H1 (cell line): ENCODE data around the gene MCM7. TPM values are rescaled to one million over a fixed set of nuclear protein-coding genes. Genes with fewer than 3 reads are reported as not detected.

Source experiments
- CTCF ChIA-PET: fragments of 300-600 bp; sonication (Branson Sonifier 250); formaldehyde crosslinking; loops from one replicate; lab custom pipeline; 2021; ENCODE audit not compliant: partially characterized antibody; lab: Charles Lee
- POLR2A ChIA-PET: fragments of 300-600 bp; sonication (Branson Sonifier 250); formaldehyde crosslinking; loops from one replicate; lab custom pipeline; 2021; ENCODE audit warnings: inconsistent platforms; ENCODE audit not compliant: partially characterized antibody; lab: Charles Lee
- DNase-seq, 2 experiments: peaks; one replicate each; pipeline versions ENCODE4 v3.0.0 to v3.0.0-alpha.2; 2010 to 2022; ENCODE audit warnings: low spot score in 2 of 2, low read depth in 1 of 2, mixed read lengths in 1 of 2
- FAIRE-seq: peaks from 2 replicates; lab custom pipeline; 2011; peaks lifted over from hg19 to GRCh38; lab: Jason Lieb, UNC
- H2AFZ ChIP-seq: 2 replicates; pipeline ENCODE4 v1.8.1; 2012; ENCODE audit warnings: low read length, inconsistent platforms
- H2AK5ac ChIP-seq: 2 replicates; pipeline ENCODE4 v1.6.1; 2013; ENCODE audit warnings: low read depth, low read length
- H2BK120ac ChIP-seq: replicated peaks from 2 replicates; pipeline ENCODE3; 2013; ENCODE audit warnings: low read depth, low read length, inconsistent platforms
- H2BK12ac ChIP-seq: 2 replicates; pipeline ENCODE4 v1.6.1; 2013; ENCODE audit warnings: low read depth, low read length
- H2BK15ac ChIP-seq: 2 replicates; pipeline ENCODE4 v1.6.1; 2013; ENCODE audit warnings: low read length
- H2BK20ac ChIP-seq: 2 replicates; pipeline ENCODE4 v1.6.1; 2013; ENCODE audit warnings: low read length
- H2BK5ac ChIP-seq: 2 replicates; pipeline ENCODE4 v1.6.1; 2013; ENCODE audit warnings: low read depth, low read length
- H3K14ac ChIP-seq: 2 replicates; pipeline ENCODE4 v1.6.1; 2013; ENCODE audit warnings: inconsistent platforms; ENCODE audit not compliant: insufficient read length
- H3K18ac ChIP-seq: 2 replicates; pipeline ENCODE4 v1.6.1; 2013; ENCODE audit warnings: low read length; ENCODE audit errors: extremely low read depth
- H3K23ac ChIP-seq: 2 replicates; pipeline ENCODE4 v1.6.1; 2013; ENCODE audit warnings: inconsistent platforms; ENCODE audit not compliant: insufficient read length
- H3K23me2 ChIP-seq: 2 replicates; pipeline ENCODE4 v1.6.1; 2013; ENCODE audit warnings: low read depth, low read length
- H3K27ac ChIP-seq: 2 replicates; pipeline ENCODE4 v1.6.1; 2011; ENCODE audit warnings: low read depth, low read length, inconsistent platforms
- H3K27me3 ChIP-seq, 4 experiments: replicated peaks in 1 of 4; 1 replicate in 1 of 4; 2 replicates in 3 of 4; pipeline versions ENCODE4 v1.6.1 to v1.8.1; 2011 to 2013; ENCODE audit warnings: low read length in 3 of 4, mild to moderate bottlenecking in 3 of 4, inconsistent platforms in 2 of 4, mixed read lengths in 2 of 4, moderate library complexity in 1 of 4; ENCODE audit not compliant: control insufficient read depth in 3 of 4, insufficient read depth in 3 of 4; ENCODE audit errors: extremely low read depth in 1 of 4
- H3K36me3 ChIP-seq, 4 experiments: 2 replicates each; pipeline versions ENCODE4 v1.6.1 to v1.8.1; 2011 to 2013; ENCODE audit warnings: mild to moderate bottlenecking in 4 of 4, low read length in 3 of 4, moderate library complexity in 2 of 4, control low read depth in 1 of 4, inconsistent platforms in 1 of 4; ENCODE audit not compliant: insufficient read depth in 4 of 4, control insufficient read depth in 2 of 4
- H3K4ac ChIP-seq: replicated peaks from 2 replicates; pipeline ENCODE3; 2013; ENCODE audit warnings: low read length, low read depth, mixed read lengths, inconsistent platforms; ENCODE audit not compliant: insufficient read length
- H3K4me1 ChIP-seq, 4 experiments: replicated peaks in 1 of 4; 1 replicate in 1 of 4; 2 replicates in 3 of 4; pipeline versions ENCODE4 v1.6.1 to v1.8.1; 2011 to 2013; ENCODE audit warnings: low read length in 3 of 4, inconsistent platforms in 2 of 4, mixed read lengths in 1 of 4; ENCODE audit not compliant: insufficient read depth in 4 of 4, control insufficient read depth in 3 of 4
- H3K4me2 ChIP-seq, 2 experiments: 2 replicates each; pipeline versions ENCODE4 v1.6.1 to v1.8.1; 2011 to 2013; ENCODE audit warnings: low read depth in 2 of 2, low read length in 2 of 2, control low read depth in 1 of 2, inconsistent platforms in 1 of 2, mild to moderate bottlenecking in 1 of 2; ENCODE audit not compliant: insufficient read depth in 1 of 2
- H3K4me3 ChIP-seq, 4 experiments: fragments of 200-600, 300-600 bp in 1 of 4; sonication (generic), shearing (Covaris generic), sonication (Bioruptor Twin) in 1 of 4; 2 replicates each; pipeline versions ENCODE4 v1.5.1 to v1.8.1; 2011 to 2016; ENCODE audit warnings: low read length in 4 of 4, low read depth in 3 of 4, control low read depth in 2 of 4, inconsistent platforms in 2 of 4, mild to moderate bottlenecking in 2 of 4, mixed read lengths in 1 of 4, moderate library complexity in 1 of 4; ENCODE audit not compliant: insufficient read depth in 2 of 4; ENCODE audit errors: extremely low read depth in 1 of 4
- H3K56ac ChIP-seq: replicated peaks from 2 replicates; pipeline ENCODE3; 2013; ENCODE audit warnings: low read depth, mild to moderate bottlenecking, mixed read lengths, low read length, inconsistent platforms; ENCODE audit not compliant: insufficient read length
- H3K79me1 ChIP-seq: 2 replicates; pipeline ENCODE4 v1.6.1; 2013; ENCODE audit warnings: low read depth, low read length, control low read depth
- H3K79me2 ChIP-seq, 2 experiments: 2 replicates each; pipeline versions ENCODE4 v1.6.1 to v1.8.1; 2012 to 2013; ENCODE audit warnings: low read length in 2 of 2, mild to moderate bottlenecking in 2 of 2, inconsistent platforms in 1 of 2; ENCODE audit not compliant: insufficient read depth in 2 of 2, control insufficient read depth in 1 of 2
- H3K9ac ChIP-seq, 4 experiments: replicated peaks in 1 of 4; 1 replicate in 1 of 4; 2 replicates in 3 of 4; pipeline versions ENCODE4 v1.6.1 to v1.8.1; 2011 to 2013; ENCODE audit warnings: low read depth in 3 of 4, low read length in 3 of 4, control low read depth in 2 of 4, mild to moderate bottlenecking in 2 of 4, moderate library complexity in 2 of 4, inconsistent platforms in 1 of 4; ENCODE audit errors: extremely low read depth in 1 of 4
- H3K9me3 ChIP-seq, 2 experiments: 2 replicates each; pipeline versions ENCODE4 v1.6.1 to v1.8.1; 2012 to 2013; ENCODE audit warnings: mild to moderate bottlenecking in 2 of 2, moderate library complexity in 2 of 2, control low read depth in 1 of 2, inconsistent platforms in 1 of 2, low read depth in 1 of 2, low read length in 1 of 2, mixed read lengths in 1 of 2; ENCODE audit not compliant: insufficient read depth in 2 of 2
- H4K20me1 ChIP-seq, 2 experiments: replicated peaks in 1 of 2; 2 replicates each; pipeline versions ENCODE3 to v1.8.1; 2011 to 2013; ENCODE audit warnings: inconsistent platforms in 2 of 2, low read length in 2 of 2, mild to moderate bottlenecking in 1 of 2; ENCODE audit not compliant: insufficient read depth in 2 of 2, control insufficient read depth in 1 of 2
- H4K5ac ChIP-seq: 2 replicates; pipeline ENCODE4 v1.6.1; 2013; ENCODE audit warnings: low read length, low read depth, mixed read lengths, inconsistent platforms; ENCODE audit not compliant: insufficient read length
- H4K8ac ChIP-seq: 2 replicates; pipeline ENCODE4 v1.8.0; 2013; ENCODE audit warnings: mild to moderate bottlenecking, moderate library complexity, low read length, inconsistent platforms; ENCODE audit not compliant: insufficient read depth; ENCODE audit errors: extremely low read depth
- H4K91ac ChIP-seq: replicated peaks from 2 replicates; pipeline ENCODE3; 2013; ENCODE audit warnings: low read length, mixed read lengths, inconsistent platforms; ENCODE audit not compliant: insufficient read length
- E2F6 ChIP-seq: IDR thresholded peaks from 2 replicates; pipeline ENCODE4 v1.6.1; 2012; ENCODE audit warnings: inconsistent platforms
- EP300 ChIP-seq, 2 experiments: IDR thresholded peaks; 1 replicate in 1 of 2; 2 replicates in 1 of 2; pipeline ENCODE4 v1.6.1; 2011 to 2012; ENCODE audit warnings: low read depth in 2 of 2, low read length in 2 of 2, mild to moderate bottlenecking in 2 of 2, borderline replicate concordance in 1 of 2, inconsistent platforms in 1 of 2, moderate library complexity in 1 of 2
- HDAC6 ChIP-seq: IDR thresholded peaks from one replicate; pipeline ENCODE4 v1.7.1; 2012; ENCODE audit warnings: low read depth, mild to moderate bottlenecking, inconsistent platforms, low read length, moderate library complexity
- MAFK ChIP-seq: IDR thresholded peaks from 2 replicates; pipeline ENCODE4 v1.6.1; 2012; ENCODE audit warnings: low read depth, mild to moderate bottlenecking, improper control_type of control experiment, low read length
- POU5F1 ChIP-seq: IDR thresholded peaks from 2 replicates; pipeline ENCODE4 v1.6.1; 2011; ENCODE audit warnings: low read depth, mild to moderate bottlenecking, low read length, moderate library complexity
- SIN3A ChIP-seq, 2 experiments: IDR thresholded peaks in 1 of 2; conservative IDR thresholded peaks in 1 of 2; 2 replicates each; pipeline ENCODE4 v1.6.1; 2011 to 2012; ENCODE audit warnings: low read length in 2 of 2, improper control_type of control experiment in 1 of 2, low read depth in 1 of 2, mild to moderate bottlenecking in 1 of 2
- TAF1 ChIP-seq: IDR thresholded peaks from 2 replicates; pipeline ENCODE4 v1.6.1; 2011; ENCODE audit warnings: mild to moderate bottlenecking, low read depth, low read length
- WGBS, 2 experiments: shearing (Covaris generic) in 1 of 2; methylation state at CpG; one replicate each; pipeline versions ENCODE4 v1.1.6 to v1.1.7; 2013 to 2015; ENCODE audit warnings: low lambda C conversion rate in 2 of 2, mixed read lengths in 2 of 2, inconsistent platforms in 1 of 2, low coverage in 1 of 2, missing lambda C conversion rate in 1 of 2; ENCODE audit not compliant: insufficient replicate concordance in 2 of 2, insufficient coverage in 1 of 2, insufficient read length in 1 of 2; ENCODE audit errors: extremely low coverage in 1 of 2, missing lambda C conversion rate in 1 of 2; 5-methylcytosine and 5-hydroxymethylcytosine counted together
- polyA plus RNA-seq, 7 experiments: library from polyadenylated mRNA; depleted of rRNA in 3 of 7; stranded (reverse) in 5 of 7; unstranded in 2 of 7; fragments of >200 nt in 5 of 7; fragments of 200-250 nt in 2 of 7; gene quantifications; 1 replicate in 5 of 7; 2 replicates in 1 of 7; 4 replicates in 1 of 7; pipeline versions ENCODE4 v1.2.1 to v1.2.3, GENCODE V29; 2011 to 2013; ENCODE audit warnings: missing spikeins in 2 of 7, mixed read lengths in 2 of 7
- total RNA-seq: library from RNA; stranded (reverse); fragmentation: NEBNext Ultra II Directional; extraction: Animal tissue kit (Norgen Biotek cat#: 25700); gene quantifications from 2 replicates; pipeline ENCODE4 v1.2.1, GENCODE V29; 2021

MCM7 gene
- total and polyA plus RNA-seq, 2 of the 8 experiments (the other 6 are each of a cell fraction or from before 2014, with no cell fraction given), result 313 to 344 TPM

DNA sequence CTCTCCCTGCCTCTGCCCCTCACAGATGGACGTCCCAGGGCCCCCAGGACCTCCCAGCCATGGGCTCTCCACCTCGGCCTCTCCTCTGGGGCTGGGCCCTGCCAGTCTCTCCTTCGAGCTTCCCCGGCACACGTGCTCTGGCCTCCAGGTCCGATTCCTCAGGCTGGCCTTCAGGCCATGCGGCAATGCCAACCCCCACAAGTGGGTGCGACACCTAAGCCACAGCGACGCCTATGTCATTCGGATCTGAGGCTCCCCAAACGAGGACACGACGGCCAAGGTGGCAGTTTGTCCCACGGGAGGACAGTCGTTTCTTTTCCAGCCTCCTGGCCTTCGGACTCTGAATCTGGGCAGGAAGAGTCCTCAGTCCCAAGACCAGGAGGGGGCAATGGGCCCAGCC, 5.4 kb upstream of the MCM7 start:
- Histone ChIP-seq H2AK5ac (no peak overlapping the region), H3K4me2 (no peak overlapping the region), H3K4me1 (no peaks in the 10 kb centered on the region; a peak in 2 of 7 replicates), H3K36me3 (peaks cover 9 to 50% (median 34%) of the 10 kb centered on the region in 4 experiments; a peak in 7 of 8 replicates), H2BK12ac (no peak overlapping the region), H4K8ac (no peak overlapping the region), H4K5ac (no peak overlapping the region), H3K23me2 (no peaks in the 10 kb centered on the region), H3K4ac (no peak overlapping the region), H3K18ac (no peak overlapping the region), H3K4me3 (no peak overlapping the region), H2BK15ac (no peak overlapping the region), H3K27ac (no peak overlapping the region), H4K20me1 (peaks cover 5% of the 10 kb centered on the region in 2 experiments), H3K9me3 (no peaks in the 10 kb centered on the region), H4K91ac (no peak overlapping the region), H3K79me2 (0 out of 4 replicates have a peak, but pooled peaks cover 0 to 6% of the 10 kb centered on the region in 2 experiments), H3K27me3 (no peaks in the 10 kb centered on the region), H3K56ac (no peak overlapping the region), H2BK5ac (no peak overlapping the region), H3K79me1 (no peaks in the 10 kb centered on the region; the same call in 1 of the 2 replicates), H2AFZ (no peak overlapping the region), H3K23ac (no peak overlapping the region), H2BK20ac (no peak overlapping the region), H3K9ac (no peak overlapping the region), H3K14ac (no peak overlapping the region), H2BK120ac (no peak overlapping the region)
- no peak for DNase-seq
- TF ChIP-seq EP300 (IDR thresholded peaks at IDR 0.05; ENCODE audit: borderline replicate concordance in 1 of 2, low read depth in 2 of 2, low read length in 2 of 2) (no peak), HDAC6 (no peak), SIN3A (conservative IDR thresholded peaks at IDR 0.05 in 1 of 2, IDR thresholded peaks at IDR 0.05 in 1 of 2; ENCODE audit: low read depth in 1 of 2, low read length in 2 of 2) (no peak), TAF1 (no peak), E2F6 (no peak), POU5F1 (no peak), MAFK (no peak)
- POLR2A ChIA-PET, result interaction anchor here (1.8 to 20.0 kb wide), 3 partner anchors 11 to 21 kb away, joined by 5 to 722 read pairs (median 414); partner anchors contain the start of genes CNPY4, COPS6, MBLAC1 and TAF6
- no peak for FAIRE-seq
- CTCF ChIA-PET, result interaction anchor here (1.0 to 2.1 kb wide), 2 partner anchors 24 to 26 kb away, joined by 3 to 5 read pairs; no protein-coding TSS in a partner anchor
- WGBS, 2 experiments, result 96% methylated on average over 11 of the region's 17 CpGs; no CpG with 5 or more reads in 1 of the 2 experiments
